Measurements from ENCODE around the gene ATF7IP2. TPM values are rescaled to one million over a fixed set of nuclear protein-coding genes. Genes with fewer than 3 reads are reported as not detected.
A peak's percentile ranks its signal among the peaks of the same experiment; 100 is the strongest.

ATF7IP2 gene
- total and polyA plus RNA-seq, 2 of the 13 experiments (the other 11 are each of a cell fraction or from before 2014, with no cell fraction given) = 117 to 217 TPM

GRCh38 chr16:10356870-10357842, 28.7 kb upstream of the ATF7IP2 start (continued):
- TF ChIP-seq NR2C2 (CRISPR knock-in tag; IDR thresholded peaks at IDR 0.05; ENCODE audit: borderline replicate concordance) = no peak
- TF ChIP-seq ATF4 (CRISPR knock-in tag; IDR thresholded peaks at IDR 0.05) = no peak
- 0 out of 2 replicates have a peak, but pooled peaks have one; percentile 60 for TF ChIP-seq NCOA1 (CRISPR knock-in tag; IDR thresholded peaks at IDR 0.05)
- TF ChIP-seq TRIM24 (CRISPR knock-in tag; IDR thresholded peaks at IDR 0.05) = no peak
- peak; percentile 93 for TF ChIP-seq ZBTB7B (CRISPR knock-in tag; IDR thresholded peaks at IDR 0.05)
- no peak for TF ChIP-seq MAFF (IDR thresholded peaks at IDR 0.05; ENCODE audit: low read depth, low read length)
- no peak for TF ChIP-seq ZNF260 (CRISPR knock-in tag; IDR thresholded peaks at IDR 0.05; ENCODE audit: borderline replicate concordance, low read depth)
- TF ChIP-seq IKZF4 (CRISPR knock-in tag; IDR thresholded peaks at IDR 0.05; ENCODE audit: borderline replicate concordance, low read depth, not compliant biosample characterization) = no peak
- TF ChIP-seq ZNF879 (CRISPR knock-in tag; IDR thresholded peaks at IDR 0.05) = no peak
- TF ChIP-seq ZNF367 (CRISPR knock-in tag; IDR thresholded peaks at IDR 0.05; ENCODE audit: borderline replicate concordance) = no peak
- no peak for TF ChIP-seq U2AF1 (optimal IDR thresholded peaks at IDR 0.05; ENCODE audit: low read depth, low read length)
- TF ChIP-seq RBM22 (optimal IDR thresholded peaks at IDR 0.05; ENCODE audit: low read length) = no peak
- no peak for TF ChIP-seq ZNF792 (CRISPR knock-in tag; IDR thresholded peaks at IDR 0.05)
- TF ChIP-seq ZNF251 (CRISPR knock-in tag; IDR thresholded peaks at IDR 0.05) = no peak
- TF ChIP-seq STAT5B (CRISPR knock-in tag; IDR thresholded peaks at IDR 0.05) = no peak
- no peak for TF ChIP-seq ZNF737 (CRISPR knock-in tag; IDR thresholded peaks at IDR 0.05; ENCODE audit: borderline replicate concordance)
- TF ChIP-seq, protein P1, sequence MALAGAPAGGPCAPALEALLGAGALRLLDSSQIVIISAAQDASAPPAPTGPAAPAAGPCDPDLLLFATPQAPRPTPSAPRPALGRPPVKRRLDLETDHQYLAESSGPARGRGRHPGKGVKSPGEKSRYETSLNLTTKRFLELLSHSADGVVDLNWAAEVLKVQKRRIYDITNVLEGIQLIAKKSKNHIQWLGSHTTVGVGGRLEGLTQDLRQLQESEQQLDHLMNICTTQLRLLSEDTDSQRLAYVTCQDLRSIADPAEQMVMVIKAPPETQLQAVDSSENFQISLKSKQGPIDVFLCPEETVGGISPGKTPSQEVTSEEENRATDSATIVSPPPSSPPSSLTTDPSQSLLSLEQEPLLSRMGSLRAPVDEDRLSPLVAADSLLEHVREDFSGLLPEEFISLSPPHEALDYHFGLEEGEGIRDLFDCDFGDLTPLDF (CRISPR knock-in tag; IDR thresholded peaks at IDR 0.05) = no peak
- peak; percentile 47; the same call in 1 of the 2 replicates for TF ChIP-seq FOXA3 (CRISPR knock-in tag; IDR thresholded peaks at IDR 0.05)
- no peak; the same call in 1 of the 2 replicates for TF ChIP-seq ZMYM3 (CRISPR knock-in tag; IDR thresholded peaks at IDR 0.05)
- no peak for TF ChIP-seq ZNF562 (CRISPR knock-in tag; IDR thresholded peaks at IDR 0.05; ENCODE audit: borderline replicate concordance)
- no peak for TF ChIP-seq ZNF883 (CRISPR knock-in tag; IDR thresholded peaks at IDR 0.05; ENCODE audit: not compliant biosample characterization)
- no peak for TF ChIP-seq ZFP90 (CRISPR knock-in tag; IDR thresholded peaks at IDR 0.05; ENCODE audit: borderline replicate concordance)
- TF ChIP-seq, protein P2, sequence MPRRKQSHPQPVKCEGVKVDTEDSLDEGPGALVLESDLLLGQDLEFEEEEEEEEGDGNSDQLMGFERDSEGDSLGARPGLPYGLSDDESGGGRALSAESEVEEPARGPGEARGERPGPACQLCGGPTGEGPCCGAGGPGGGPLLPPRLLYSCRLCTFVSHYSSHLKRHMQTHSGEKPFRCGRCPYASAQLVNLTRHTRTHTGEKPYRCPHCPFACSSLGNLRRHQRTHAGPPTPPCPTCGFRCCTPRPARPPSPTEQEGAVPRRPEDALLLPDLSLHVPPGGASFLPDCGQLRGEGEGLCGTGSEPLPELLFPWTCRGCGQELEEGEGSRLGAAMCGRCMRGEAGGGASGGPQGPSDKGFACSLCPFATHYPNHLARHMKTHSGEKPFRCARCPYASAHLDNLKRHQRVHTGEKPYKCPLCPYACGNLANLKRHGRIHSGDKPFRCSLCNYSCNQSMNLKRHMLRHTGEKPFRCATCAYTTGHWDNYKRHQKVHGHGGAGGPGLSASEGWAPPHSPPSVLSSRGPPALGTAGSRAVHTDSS (CRISPR knock-in tag; conservative IDR thresholded peaks at IDR 0.05) = no peak
- no peak for TF ChIP-seq ZBTB1 (CRISPR knock-in tag; IDR thresholded peaks at IDR 0.05; ENCODE audit: borderline replicate concordance)
- TF ChIP-seq ZBTB21 (CRISPR knock-in tag; IDR thresholded peaks at IDR 0.05) = no peak
- no peak for TF ChIP-seq KDM5B (CRISPR knock-in tag; IDR thresholded peaks at IDR 0.05; ENCODE audit: borderline replicate concordance)
- no peak for TF ChIP-seq ARHGAP35 (CRISPR knock-in tag; IDR thresholded peaks at IDR 0.05; ENCODE audit: borderline replicate concordance)
